ENCODE results near the gene UBXN11.

The UBXN11 gene

DNA sequence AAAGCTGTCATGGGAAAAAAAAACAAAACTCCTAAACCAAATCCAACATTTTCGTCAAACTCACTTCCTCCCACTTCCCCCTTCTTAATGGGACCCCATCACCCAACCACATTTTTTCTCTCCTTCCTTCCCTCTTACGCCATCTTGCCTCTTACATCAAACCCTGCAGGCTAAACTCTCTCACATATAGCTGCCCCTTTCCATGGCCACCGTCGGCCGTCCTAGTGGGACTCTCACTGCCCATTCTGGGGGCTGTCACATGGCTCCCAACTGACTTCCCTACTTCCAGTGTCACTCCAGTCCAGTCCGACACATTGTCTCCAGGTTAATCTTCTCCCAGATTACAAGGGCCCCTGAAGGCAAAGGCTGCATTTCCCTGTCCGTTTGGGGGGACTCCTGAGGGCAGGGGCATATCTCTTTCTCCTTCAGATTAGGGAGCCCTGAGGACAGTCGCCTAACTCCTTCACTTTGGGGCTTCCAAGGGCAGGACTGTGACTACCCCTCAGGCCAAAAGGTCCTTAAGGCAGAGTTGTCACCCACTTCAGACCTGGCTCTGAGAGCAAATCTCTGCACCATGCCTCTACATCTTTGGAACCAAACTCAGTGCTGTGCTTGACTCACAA lies 658 bp downstream of the UBXN11 start:
- H3K4me3 ChIP-seq (replicated peaks in 1 of 2; ENCODE audit: low read depth in 2 of 2, low read length in 2 of 2): peak overlapping the region; percentile 82 to 88
- DNase-seq (ENCODE audit: low read depth in 2 of 2): no peak
- TF ChIP-seq, protein P1, sequence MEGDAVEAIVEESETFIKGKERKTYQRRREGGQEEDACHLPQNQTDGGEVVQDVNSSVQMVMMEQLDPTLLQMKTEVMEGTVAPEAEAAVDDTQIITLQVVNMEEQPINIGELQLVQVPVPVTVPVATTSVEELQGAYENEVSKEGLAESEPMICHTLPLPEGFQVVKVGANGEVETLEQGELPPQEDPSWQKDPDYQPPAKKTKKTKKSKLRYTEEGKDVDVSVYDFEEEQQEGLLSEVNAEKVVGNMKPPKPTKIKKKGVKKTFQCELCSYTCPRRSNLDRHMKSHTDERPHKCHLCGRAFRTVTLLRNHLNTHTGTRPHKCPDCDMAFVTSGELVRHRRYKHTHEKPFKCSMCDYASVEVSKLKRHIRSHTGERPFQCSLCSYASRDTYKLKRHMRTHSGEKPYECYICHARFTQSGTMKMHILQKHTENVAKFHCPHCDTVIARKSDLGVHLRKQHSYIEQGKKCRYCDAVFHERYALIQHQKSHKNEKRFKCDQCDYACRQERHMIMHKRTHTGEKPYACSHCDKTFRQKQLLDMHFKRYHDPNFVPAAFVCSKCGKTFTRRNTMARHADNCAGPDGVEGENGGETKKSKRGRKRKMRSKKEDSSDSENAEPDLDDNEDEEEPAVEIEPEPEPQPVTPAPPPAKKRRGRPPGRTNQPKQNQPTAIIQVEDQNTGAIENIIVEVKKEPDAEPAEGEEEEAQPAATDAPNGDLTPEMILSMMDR (IDR thresholded peaks at IDR 0.05; ENCODE audit: low read depth, low read length): no peak

DNA sequence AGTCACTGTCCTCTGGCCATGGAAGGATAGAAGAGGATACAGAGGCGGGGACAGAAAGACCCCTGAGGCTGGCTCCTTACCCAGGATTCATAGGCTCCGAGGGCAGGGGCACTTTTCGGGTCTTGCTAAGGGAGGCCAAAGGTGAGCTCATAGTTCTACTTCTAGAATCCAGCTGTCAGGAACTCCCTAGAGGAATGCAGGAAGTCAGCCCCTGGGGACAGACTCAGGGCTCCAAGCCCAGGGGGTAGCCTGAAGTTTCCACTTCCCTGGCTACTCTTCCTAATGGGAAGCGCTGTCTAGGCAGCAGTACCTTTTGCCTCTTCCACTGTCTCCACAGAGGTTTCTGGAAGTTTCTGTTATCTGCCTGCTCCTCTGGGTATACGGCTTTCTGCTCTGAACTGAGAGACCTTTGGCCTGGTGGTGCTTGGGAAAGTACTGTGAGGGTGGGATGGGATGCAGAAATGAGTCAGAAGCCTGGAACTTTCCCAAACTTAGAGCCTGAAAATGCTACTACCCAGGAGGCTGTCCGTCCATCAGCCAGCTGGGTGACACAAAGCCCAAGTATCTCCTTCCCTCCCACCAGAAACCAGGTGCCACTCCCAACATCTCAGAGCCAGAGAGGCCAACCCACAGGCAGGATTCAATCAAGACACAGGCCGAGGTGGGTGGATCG lies 3.6 kb downstream of the UBXN11 start:
- H3K4me3 ChIP-seq (replicated peaks in 1 of 2; ENCODE audit: low read depth in 2 of 2, low read length in 2 of 2): no peak overlapping the region
- peak; percentile 80 to 86 for DNase-seq (ENCODE audit: low read depth in 2 of 2)
- TF ChIP-seq, protein P1 (IDR thresholded peaks at IDR 0.05; ENCODE audit: low read depth, low read length): no peak

DNA sequence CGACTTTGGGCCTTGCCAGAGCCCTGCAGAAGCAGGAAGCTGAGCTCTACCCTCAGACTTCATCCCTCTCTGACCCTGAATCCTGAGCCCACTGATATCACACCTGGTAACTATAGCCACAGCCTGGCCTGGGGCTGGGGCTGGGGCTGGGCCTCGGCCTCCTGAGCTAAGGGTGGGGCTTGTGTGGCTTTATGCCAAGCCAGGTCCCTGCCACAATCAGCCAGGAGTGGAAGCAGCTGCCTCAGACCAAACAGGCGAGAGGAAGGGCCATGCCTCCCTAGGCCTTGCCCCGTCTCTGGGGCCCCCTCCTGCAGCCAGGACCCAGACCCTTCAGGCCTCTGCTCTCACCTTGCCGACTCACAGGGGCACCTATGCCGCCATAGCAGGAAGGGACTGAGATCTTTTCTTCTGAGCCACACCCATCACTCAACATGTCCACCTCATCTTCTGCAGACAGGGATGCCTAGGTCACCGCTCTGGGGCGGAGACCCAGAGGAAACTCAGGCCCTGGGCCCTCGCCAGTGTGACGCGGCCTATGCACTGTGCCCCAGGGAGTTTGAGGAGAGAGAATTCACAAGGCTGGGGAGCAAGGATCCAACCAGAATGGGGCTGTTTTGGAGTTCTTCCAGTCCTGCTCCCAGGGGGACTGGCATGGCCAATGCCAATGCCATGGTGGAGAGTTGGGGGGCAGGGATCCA lies 5.7 kb downstream of the UBXN11 start:
- no peak overlapping the region for H3K4me3 ChIP-seq (replicated peaks in 1 of 2; ENCODE audit: low read depth in 2 of 2, low read length in 2 of 2)
- TF ChIP-seq, protein P1 (IDR thresholded peaks at IDR 0.05; ENCODE audit: low read depth, low read length): no peak
- DNase-seq (ENCODE audit: low read depth in 2 of 2): no peak

DNA sequence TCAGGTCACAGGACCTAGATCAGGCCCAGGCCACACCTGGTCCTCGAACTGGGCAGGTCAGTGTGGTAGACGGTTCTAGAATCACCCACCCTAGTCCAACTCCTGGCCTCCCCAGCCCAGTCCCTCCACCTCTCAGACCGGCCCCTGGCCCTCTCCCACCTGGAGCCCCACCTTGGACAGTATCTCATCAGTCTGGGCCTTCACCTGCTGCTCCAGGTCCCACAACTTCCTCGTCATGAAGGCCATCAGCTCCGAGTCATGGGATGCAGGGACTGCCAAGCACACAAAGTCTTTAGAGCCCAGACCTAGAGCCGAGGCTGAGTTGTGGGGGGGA lies 8.7 kb downstream of the UBXN11 start:
- H3K4me3 ChIP-seq (replicated peaks in 1 of 2; ENCODE audit: low read depth in 2 of 2, low read length in 2 of 2): no peak overlapping the region
- DNase-seq (ENCODE audit: low read depth in 2 of 2): no peak
- TF ChIP-seq, protein P1 (IDR thresholded peaks at IDR 0.05; ENCODE audit: low read depth, low read length): no peak

DNA sequence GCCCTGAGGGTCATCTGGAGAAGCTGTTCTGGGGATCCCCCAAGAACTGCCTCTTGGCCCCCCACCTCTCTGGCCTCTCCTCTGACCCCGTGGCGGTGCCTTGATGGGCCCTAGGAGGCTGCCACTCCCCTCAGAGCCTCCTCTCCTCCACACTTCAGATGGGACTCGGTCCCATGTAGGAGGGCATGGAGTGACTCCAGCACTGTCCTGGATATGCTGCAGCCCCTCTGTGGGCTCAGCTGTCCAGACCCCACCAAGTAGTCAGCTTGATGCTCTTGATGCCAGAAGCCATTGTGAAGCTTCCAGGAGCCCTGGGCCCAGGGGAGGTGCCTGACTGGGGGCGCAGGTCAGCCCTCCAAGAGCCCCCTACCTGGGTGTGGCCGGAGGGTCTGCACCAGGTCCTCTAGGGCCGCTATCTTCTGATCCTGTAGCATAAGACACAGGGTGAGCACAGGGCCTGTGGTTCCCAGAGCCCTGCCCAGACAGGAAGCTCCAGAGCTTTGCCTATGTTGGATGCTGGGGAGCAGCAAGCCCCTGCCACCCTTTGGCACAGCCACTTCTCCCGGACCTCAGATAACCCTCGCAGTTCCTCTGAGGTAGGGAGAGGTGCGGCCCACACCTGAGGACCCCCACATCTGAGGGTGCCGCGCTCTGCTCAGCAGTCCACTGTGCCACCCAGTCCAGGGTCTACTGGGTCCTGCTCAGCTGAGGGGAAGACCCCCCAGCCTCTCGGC lies 9.2 kb downstream of the UBXN11 start:
- TF ChIP-seq, protein P1 (IDR thresholded peaks at IDR 0.05; ENCODE audit: low read depth, low read length): no peak
- no peak overlapping the region for H3K4me3 ChIP-seq (replicated peaks in 1 of 2; ENCODE audit: low read depth in 2 of 2, low read length in 2 of 2)
- no peak for DNase-seq (ENCODE audit: low read depth in 2 of 2)

DNA sequence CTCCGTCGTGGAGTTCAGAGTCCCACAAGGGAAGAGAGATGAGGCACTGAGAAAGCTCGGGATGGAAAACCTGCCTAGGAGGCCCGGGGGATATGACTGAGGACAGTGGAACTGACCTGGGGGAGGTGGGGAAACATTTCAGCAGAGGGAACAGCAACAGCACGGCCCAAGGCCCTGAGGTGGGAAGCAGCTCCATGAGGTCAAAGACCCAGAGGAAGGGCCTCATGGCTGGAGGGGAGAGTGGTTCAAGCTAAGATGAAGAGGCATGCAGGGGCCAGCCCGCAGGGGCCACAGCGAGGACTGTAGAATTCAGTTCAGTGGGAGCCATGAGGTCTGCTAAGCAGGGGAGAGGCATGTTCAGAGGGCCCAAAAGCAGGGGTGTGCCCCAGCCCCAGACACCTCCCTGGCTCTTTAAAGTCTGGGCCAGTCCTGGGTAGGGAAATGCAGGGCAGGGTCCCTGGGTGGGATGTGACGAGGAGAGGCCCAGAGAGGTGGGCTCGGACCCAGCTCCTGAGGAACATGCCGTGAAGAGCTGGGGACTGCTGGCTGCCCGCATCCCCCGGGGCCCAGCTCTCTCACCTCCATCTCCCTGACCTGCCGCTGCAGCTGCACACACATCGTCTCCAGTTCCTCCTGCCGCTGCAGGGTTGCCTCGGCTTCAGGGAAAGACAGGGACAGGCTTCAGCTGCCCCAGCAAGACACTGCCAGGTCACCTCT lies 9.9 kb downstream of the UBXN11 start:
- TF ChIP-seq, protein P1 (IDR thresholded peaks at IDR 0.05; ENCODE audit: low read depth, low read length): no peak
- H3K4me3 ChIP-seq (replicated peaks in 1 of 2; ENCODE audit: low read depth in 2 of 2, low read length in 2 of 2): no peak overlapping the region
- no peak for DNase-seq (ENCODE audit: low read depth in 2 of 2)

Measured in cardiac fibroblast (primary cell).